SK-N-MC (cell line): ENCODE results near the gene CHN2.

Experiments used
- DNase-seq: peaks from one replicate; pipeline ENCODE4 v3.0.0-alpha.2; 2011; ENCODE audit warnings: low read depth, low spot score
- H3K27ac ChIP-seq: fragments of 200-600 bp; sonication (generic); 2 replicates; pipeline ENCODE4 v1.5.1; 2016; ENCODE audit warnings: mixed run types
- H3K36me3 ChIP-seq: fragments of 200-600 bp; sonication (generic); 2 replicates; pipeline ENCODE4 v1.6.1; 2017; ENCODE audit warnings: antibody characterized with exemption, low read length, mixed read lengths; ENCODE audit not compliant: insufficient read depth
- H3K4me3 ChIP-seq: fragments of 200-600 bp; sonication (generic); 2 replicates; pipeline ENCODE4 v1.5.1; 2016
- H3K9ac ChIP-seq: fragments of 200-600 bp; sonication (generic); 2 replicates; pipeline ENCODE4 v1.8.0; 2017; ENCODE audit warnings: mixed run types, mixed read lengths; ENCODE audit not compliant: insufficient read length
- H3K9me3 ChIP-seq: fragments of 200-600 bp; sonication (generic); 2 replicates; pipeline ENCODE4 v1.6.1; 2017; ENCODE audit warnings: low read depth, mild to moderate bottlenecking, antibody characterized with exemption, low read length, moderate library complexity, mixed read lengths
- EZH2 ChIP-seq: fragments of 200-600 bp; sonication (generic); IDR thresholded peaks from one replicate; pipeline ENCODE4 v1.6.1; 2017; ENCODE audit warnings: antibody characterized with exemption
- FOXP2 ChIP-seq: optimal IDR thresholded peaks from 2 replicates; pipeline ENCODE3; 2011; ENCODE audit warnings: mild to moderate bottlenecking, moderate library complexity; ENCODE audit not compliant: insufficient read depth; ENCODE audit errors: extremely low read length, control extremely low read depth
- POLR2AphosphoS5 ChIP-seq: IDR thresholded peaks from 2 replicates; pipeline ENCODE4 v1.6.1; 2012; ENCODE audit warnings: mild to moderate bottlenecking, low read depth, low read length, borderline replicate concordance

Gene CHN2

DNA sequence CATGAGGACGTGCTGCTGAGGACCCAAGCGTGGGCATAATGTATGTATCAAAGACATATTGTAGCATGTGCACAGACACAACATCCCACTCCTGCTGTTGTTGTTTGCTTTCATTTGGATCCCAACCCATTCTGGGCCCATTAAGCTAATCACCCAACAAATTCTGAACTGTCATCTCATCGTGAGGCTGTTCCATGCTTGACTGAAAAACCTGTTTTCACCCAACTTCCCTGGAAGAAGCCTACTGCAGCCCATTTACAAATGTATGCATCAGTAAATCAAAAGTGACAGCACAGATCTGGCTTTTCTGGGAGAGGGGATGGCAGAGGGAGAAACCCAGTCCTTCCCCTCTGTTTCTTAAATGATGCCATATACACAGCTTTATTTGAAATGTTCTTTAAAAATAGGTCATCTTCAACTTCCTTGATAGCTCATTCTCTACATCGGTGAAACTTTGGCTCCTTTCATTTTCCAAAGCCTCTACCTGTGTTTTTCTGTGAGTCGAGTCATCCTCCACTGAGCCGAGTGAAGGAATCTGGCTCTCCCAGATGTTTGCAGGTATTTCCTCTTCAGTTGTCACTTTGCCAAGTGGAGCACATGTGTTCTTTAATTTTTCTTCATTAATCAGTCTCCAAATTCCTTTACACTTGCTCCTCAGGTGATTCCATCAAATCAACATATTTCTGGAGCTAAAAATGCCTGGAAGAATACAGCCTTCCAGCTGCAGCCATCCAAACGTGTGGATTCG is 151.8 kb downstream of the CHN2 start:
- no peaks in the 10 kb centered on the region for H3K9me3 ChIP-seq
- H3K36me3 ChIP-seq, result no peaks in the 10 kb centered on the region
- H3K27ac ChIP-seq, result no peak overlapping the region
- H3K9ac ChIP-seq, result no peak overlapping the region
- no peak overlapping the region for H3K4me3 ChIP-seq
- DNase-seq, result no peak
- TF ChIP-seq POLR2AphosphoS5 (no peak), EZH2 (no peak), FOXP2 (no peak)

GRCh38 chr7:29349362-29349761 is 154.8 kb downstream of the CHN2 start:
- no peak for DNase-seq
- H3K27ac ChIP-seq, result peak overlapping the region; percentile 79
- no peak for TF ChIP-seq FOXP2
- TF ChIP-seq EZH2, result no peak
- no peak for TF ChIP-seq POLR2AphosphoS5

DNA sequence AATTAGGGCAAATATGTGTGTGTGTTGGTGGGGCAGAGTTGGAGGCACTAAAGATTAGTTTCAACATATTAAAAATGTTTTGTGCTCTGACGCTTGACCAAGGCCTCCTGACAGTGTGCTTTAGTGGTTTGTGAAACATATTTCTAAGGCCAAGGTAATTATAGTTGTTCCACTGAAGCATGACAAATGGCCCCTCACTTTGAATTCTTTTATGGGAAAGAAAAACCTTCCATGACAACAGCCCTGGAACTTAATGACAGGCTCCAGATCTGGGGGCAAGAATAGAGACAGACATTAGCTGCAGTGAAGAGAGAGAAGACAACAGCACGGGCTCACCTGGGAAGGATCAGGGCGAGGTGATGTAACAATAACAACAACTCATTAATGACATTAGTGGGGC is 155.8 kb downstream of the CHN2 start:
- TF ChIP-seq EZH2, result no peak
- no peak for TF ChIP-seq POLR2AphosphoS5
- no peak for TF ChIP-seq FOXP2
- Histone ChIP-seq H3K36me3 (no peaks in the 10 kb centered on the region), H3K4me3 (peak overlapping the region; percentile 61; the same call in 1 of the 2 replicates), H3K9me3 (no peaks in the 10 kb centered on the region), H3K27ac (peak overlapping the region; percentile 79; the same call in 1 of the 2 replicates), H3K9ac (no peak overlapping the region)
- DNase-seq, result no peak

More at GRCh38 chr7:29349362-29349761, 154.8 kb downstream of the CHN2 start:
- H3K9ac ChIP-seq, result peak overlapping the region; percentile 57
- H3K9me3 ChIP-seq, result no peaks in the 10 kb centered on the region
- H3K36me3 ChIP-seq, result no peaks in the 10 kb centered on the region
- H3K4me3 ChIP-seq, result peak overlapping the region; percentile 61

DNA sequence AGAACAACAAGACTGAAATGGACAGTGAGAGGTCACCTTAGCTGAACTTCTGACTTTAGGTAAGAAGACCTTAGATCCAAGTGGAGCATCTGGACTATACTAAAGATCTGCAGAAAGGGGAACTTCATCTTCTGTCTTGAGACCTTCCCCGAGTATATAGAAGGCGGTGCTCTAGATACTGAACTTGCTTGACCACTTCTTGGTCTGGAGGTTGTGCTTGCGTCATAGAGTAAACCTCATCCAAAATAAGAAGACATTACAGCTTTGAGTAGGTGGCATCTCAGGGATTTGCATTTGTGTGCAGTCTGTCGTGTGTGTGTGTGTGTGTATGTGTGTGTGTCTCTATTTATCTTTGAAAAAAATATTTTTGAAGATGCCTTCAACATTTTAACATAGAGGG is 157.5 kb downstream of the CHN2 start:
- Histone ChIP-seq H3K27ac (no peak overlapping the region), H3K4me3 (no peak overlapping the region), H3K9me3 (no peaks in the 10 kb centered on the region), H3K9ac (no peak overlapping the region), H3K36me3 (no peaks in the 10 kb centered on the region)
- no peak for DNase-seq
- TF ChIP-seq EZH2, result no peak
- TF ChIP-seq POLR2AphosphoS5, result no peak
- TF ChIP-seq FOXP2, result no peak

DNA sequence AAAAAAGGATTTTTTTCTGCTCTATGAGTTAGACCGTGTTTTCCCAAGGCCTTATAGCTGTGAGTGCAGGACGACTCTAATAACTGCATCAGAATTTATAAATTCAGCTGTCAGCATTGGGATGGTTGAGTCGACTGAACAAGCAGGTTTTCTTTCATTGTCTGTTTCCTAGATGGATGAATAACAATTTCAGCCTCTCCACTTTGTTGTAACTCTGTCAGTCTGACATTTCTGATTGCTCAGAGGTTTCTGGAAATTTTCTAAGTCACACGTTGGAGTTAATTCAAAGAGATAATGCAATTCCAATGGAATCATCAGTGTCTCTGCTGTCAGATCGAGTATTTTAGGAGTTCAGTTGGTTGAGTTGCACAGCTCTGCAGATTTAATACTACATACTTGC is 159.2 kb downstream of the CHN2 start:
- Histone ChIP-seq H3K27ac (no peak overlapping the region), H3K9me3 (no peaks in the 10 kb centered on the region), H3K4me3 (no peak overlapping the region), H3K36me3 (peaks cover 3% of the 10 kb centered on the region; the same call in 1 of the 2 replicates), H3K9ac (no peak overlapping the region)
- DNase-seq, result no peak
- TF ChIP-seq EZH2 (no peak), FOXP2 (no peak), POLR2AphosphoS5 (no peak)

DNA sequence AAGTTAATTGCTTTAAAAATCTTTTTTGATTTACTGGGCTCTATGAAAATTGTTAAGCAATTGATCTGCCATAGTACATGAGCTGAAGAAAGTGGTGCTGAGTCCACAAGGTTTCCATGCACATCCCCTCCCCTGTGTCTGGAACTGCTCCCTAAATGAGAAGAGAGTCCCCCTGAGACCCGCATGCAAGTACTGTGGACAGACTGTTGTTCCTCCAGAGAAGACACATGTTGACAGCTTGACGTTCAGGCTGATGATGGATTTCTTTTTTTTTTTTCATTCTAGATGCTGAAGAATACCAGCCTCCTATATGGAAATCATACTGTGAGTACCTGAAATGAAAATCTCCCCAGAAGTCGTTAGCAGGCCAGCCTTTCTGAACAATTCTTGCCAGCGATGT is 159.8 kb downstream of the CHN2 start:
- no peaks in the 10 kb centered on the region for H3K9me3 ChIP-seq
- no peak for DNase-seq
- TF ChIP-seq FOXP2, result no peak
- no peak for TF ChIP-seq EZH2
- TF ChIP-seq POLR2AphosphoS5, result no peak
- H3K36me3 ChIP-seq, result peaks cover 3% of the 10 kb centered on the region; the same call in 1 of the 2 replicates
- H3K9ac ChIP-seq, result no peak overlapping the region
- no peak overlapping the region for H3K27ac ChIP-seq
- no peak overlapping the region for H3K4me3 ChIP-seq

DNA sequence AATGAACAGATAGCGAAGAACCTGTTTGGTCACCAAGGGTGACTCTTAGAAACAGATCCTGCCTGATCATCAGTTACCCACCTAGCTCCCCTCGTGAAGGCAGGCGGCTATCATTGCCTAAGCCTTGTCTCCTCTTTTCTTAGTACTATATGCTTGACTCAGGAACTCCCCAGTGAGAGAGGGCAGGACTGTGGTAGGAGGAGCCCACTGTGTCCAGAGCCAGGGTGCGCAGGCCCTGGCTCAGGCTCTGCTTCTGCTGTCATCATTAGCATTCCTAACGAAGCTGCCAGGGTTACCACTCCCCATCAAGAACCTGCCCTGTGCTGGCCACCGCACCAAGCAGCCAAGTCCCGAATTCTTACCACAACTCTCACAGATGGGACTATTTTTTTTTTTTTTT is 160.8 kb downstream of the CHN2 start:
- TF ChIP-seq POLR2AphosphoS5 (no peak), EZH2 (no peak), FOXP2 (no peak)
- Histone ChIP-seq H3K4me3 (no peak overlapping the region), H3K9me3 (no peaks in the 10 kb centered on the region), H3K9ac (no peak overlapping the region), H3K36me3 (peaks cover 3% of the 10 kb centered on the region; the same call in 1 of the 2 replicates), H3K27ac (no peak overlapping the region)
- no peak for DNase-seq

DNA sequence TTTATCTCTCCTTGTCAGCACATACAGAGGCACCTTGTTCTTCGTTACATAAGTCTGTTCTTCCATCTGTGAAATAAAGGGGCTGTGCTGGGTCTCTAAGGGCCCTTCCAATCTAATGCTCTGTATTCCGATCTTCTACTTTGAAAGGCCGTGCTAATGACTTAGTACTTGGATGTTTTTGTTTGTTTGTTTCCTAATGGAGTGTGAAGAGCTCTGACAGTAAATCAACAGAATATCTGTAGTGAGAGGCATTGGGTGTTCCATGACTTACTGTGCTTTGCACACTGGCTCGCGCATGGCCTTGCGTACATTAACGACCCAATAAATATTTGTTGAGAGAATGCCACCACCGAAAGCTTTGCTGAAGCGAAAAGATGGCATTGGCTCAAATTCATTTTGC is 162.1 kb downstream of the CHN2 start:
- Histone ChIP-seq H3K4me3 (no peak overlapping the region), H3K27ac (no peak overlapping the region), H3K36me3 (peaks cover 3% of the 10 kb centered on the region; the same call in 1 of the 2 replicates), H3K9ac (no peak overlapping the region), H3K9me3 (no peaks in the 10 kb centered on the region)
- no peak for DNase-seq
- TF ChIP-seq POLR2AphosphoS5, result no peak
- no peak for TF ChIP-seq FOXP2
- TF ChIP-seq EZH2, result no peak

GRCh38 chr7:29359482-29360093 is 165.0 kb downstream of the CHN2 start:
- Histone ChIP-seq H3K9me3 (no peaks in the 10 kb centered on the region), H3K27ac (0 out of 2 replicates have a peak overlapping the region, but pooled peaks have one; percentile 8), H3K9ac (no peak overlapping the region), H3K4me3 (no peak overlapping the region), H3K36me3 (peaks cover 3% of the 10 kb centered on the region; the same call in 1 of the 2 replicates)
- no peak for TF ChIP-seq EZH2
- no peak for TF ChIP-seq FOXP2
- no peak for TF ChIP-seq POLR2AphosphoS5
- DNase-seq, result no peak
